GM12801 (cell line): ENCODE data around the gene MBOAT2.

Experiments used
- CTCF ChIP-seq: IDR thresholded peaks from one replicate; pipeline ENCODE4 v1.5.1; 2011; ENCODE audit warnings: control low read depth; ENCODE audit not compliant: insufficient read length; ENCODE audit errors: extremely low read depth

The MBOAT2 gene

GRCh38 chr2:8965216-8965969, 38.1 kb downstream of the MBOAT2 start:
- no peak for TF ChIP-seq CTCF

GRCh38 chr2:8962890-8963289, 40.6 kb downstream of the MBOAT2 start:
- no peak for TF ChIP-seq CTCF

DNA sequence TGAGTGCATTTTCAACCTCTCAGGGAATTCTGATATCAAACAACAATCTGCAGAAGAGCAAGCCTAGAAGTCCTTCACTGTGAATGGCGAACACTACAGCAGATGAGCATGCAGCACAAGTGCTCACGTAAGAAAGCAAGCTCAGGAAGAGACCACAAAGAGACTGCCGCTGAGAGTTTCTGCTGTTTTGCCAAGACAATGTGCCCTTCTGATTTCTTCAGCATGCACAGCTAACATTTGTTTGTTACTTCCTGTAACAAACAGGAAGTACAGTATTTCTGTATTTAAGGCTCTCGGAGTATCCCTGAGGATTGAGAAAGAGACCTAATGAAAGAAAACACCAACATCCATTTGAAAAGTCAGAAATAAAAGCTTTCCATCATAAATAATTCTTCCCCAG, 45.9 kb downstream of the MBOAT2 start:
- no peak for TF ChIP-seq CTCF

DNA sequence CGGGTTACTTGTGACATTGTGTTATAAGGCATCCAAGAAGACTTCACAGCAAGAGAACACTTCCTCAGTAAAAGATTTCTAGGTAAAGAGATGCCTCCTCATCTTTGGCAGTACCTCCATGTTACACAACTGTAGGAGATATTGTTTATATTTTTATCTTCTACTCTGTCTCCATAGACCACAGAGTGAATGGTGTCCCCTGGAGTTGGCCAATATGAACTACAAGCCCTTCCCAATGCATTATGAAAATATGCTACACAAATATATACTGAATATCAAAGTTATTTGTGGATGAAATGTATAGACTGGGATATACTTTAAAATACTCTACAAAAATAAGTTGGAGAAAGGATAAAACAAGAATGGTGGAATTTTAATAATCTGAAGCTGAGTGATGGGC, 46.7 kb downstream of the MBOAT2 start:
- TF ChIP-seq CTCF = no peak

DNA sequence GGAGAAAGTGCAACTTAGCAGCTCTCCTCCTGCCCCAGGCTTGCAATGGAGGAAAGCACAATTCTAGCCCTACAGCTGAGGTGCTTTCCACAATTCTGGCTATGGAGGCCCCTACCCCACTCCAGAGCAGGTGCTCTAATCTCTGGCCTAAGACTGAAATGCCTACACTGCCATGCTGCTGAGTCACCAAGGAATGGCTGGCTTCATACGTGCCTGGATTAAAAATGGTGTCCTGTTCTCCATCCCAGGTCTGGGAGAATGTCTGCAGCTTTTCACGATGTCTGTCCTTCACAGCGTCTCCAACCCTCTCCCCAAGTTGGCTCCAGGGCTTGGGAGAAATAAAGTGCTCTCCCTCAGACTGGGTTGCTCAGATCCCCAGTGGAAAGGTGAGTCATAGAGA, 48.5 kb downstream of the MBOAT2 start:
- no peak for TF ChIP-seq CTCF

GRCh38 chr2:8953525-8953924, 50.0 kb downstream of the MBOAT2 start:
- no peak for TF ChIP-seq CTCF

DNA sequence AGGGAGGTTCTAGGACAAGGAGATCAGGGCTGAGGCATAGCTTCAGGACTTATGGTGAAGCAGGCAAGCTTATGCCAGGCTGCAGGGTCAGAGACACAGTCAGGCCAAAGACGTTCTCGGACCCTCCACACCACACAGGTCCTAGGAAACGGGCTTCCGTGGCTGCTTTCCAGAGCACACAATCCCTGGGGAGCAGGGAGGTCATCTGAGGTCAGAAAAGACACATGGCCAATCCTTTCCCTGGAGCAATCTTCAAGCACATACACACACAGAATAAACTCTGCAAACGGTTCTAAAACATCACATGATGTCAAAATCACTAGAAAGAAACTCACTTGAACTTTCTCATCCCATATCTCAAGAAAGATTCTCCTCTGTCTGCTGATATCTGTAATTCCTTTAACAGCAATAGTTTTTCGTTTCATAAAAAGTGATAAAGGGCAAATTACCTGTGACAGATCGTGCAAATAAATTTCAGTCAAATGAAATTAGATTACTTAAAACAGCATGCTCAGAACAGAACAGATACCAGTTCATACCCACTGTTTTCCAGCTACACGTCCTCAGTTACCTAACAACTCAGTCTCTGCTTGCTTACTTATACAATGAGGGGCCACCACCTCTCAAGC, 63.9 kb downstream of the MBOAT2 start:
- no peak for TF ChIP-seq CTCF
